Activated naive CD4-positive, alpha-beta T cell treated with Interleukin-2 at 50 U/mL for 16 hours (primary cell): ENCODE data around the gene HAAO.
"Not testable (repeated sequence)": the region's sequence is repeated elsewhere in the genome, so short reads cannot be mapped to it uniquely, and the experiment has no call there.

ENCODE experiments used
- DNase-seq: peaks from one replicate; pipeline ENCODE4 v3.0.0-alpha.2; 2020

HAAO gene

DNA sequence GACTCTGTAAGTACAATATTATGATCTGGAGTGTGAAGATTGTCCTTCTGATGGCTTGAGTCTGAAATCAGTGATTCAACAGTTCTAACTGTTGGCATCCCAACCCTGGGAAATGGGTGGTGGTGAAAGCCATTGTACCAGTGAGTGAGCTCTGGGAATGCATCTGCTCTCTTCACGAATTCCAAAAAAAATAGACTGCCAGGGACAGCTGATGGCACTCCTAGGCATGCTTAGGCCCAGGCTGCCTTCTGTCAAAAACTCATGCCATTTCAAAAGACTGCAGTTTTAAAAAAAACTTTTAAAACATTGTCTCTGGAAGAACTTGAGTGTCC lies 48.8 kb downstream of the HAAO start:
- DNase-seq: no peak

DNA sequence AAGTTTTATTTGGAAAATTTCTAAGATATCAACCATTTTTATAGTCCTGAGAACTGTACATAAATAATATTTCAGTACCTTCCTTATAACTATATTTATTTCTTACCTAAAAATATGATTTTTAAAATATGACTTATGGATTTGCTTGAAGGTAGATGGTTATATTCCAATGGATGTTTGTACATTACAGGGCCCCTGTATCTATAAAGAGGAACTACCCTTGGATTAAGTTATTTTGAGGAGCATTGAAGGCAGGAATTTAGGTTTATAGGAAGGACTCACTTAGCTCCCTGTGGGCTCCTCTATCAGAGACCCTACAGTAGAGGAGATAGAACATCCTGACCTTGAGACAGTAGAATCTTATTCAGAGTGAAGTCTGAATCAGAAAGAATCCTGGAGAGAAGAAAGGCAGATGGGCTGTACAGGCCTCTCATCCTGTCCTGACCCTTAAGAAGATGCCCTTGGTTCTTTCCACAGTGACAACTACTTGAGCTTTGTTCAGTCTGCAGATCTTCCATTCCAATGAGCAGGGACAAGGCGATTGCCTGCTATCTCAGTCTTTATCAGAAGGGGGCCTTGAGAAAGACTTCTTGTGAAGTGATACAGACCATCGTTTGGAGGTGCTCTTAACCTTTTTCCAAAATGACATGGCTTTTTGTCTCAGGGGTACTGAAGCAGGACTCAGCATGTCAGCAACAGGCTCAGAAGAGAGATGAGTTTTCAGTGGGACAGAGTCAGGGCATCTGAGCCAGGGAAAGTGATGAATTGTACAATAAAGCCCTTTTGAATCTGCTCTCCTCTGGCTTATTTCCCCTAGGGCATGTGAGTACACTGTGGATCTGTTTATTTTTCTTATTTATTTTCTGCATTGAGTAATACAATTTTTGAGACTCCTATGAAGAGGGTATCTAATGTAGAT lies 49.4 kb downstream of the HAAO start:
- no peak for DNase-seq

DNA sequence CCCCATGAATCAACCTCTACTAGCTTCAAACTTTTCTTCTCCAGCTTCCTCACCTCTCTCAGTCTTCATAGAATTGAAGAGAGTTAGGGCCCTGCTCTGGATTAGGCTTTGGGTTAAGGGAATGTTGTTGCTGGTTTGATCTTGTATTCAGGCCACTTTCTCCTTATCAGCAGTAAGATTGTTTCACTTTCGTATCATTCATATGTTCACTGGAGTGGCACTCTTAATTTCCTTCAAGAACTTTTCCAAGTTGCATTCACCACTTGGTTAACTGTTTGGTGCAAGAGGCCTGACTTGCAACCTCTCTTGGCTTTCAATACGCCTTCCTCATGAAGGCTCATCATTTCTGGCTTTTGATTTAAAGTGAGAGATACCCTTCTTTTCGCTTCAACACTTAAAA lies 51.2 kb downstream of the HAAO start:
- DNase-seq: no peak

DNA sequence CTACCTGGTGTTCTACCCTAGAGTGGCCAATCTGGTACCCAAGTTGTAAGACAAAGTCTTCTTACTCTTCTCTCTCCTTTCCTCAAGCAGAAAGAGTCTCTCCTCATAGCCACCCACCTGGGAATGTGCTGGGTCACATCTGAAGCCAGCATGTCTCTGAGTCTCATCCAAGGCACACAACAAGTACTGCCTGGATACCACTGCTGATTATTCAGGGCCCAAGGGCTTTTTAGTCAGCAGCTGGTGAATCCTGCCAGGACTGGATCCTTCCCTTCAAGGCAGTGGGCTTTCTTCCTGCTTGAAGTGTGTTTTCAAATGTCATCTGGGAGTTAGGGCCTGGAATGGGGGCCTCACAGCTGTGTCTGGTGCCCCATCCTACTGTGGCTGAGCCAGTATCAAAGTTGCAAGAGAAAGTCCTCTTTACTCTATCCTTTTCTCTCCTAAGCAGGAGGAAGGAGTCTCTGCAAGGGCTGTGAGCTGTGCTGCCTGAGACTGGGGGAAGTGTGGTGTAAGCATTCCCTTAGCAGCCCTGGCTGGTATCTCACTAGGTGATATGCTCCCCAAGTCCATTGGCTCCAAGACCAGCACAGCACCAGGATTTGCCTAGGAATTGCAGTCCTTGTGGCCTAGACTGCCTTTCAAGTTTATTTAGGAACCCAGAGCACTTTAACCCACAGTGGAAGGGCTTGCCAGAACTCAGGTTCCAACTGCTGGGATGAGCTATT lies 55.6 kb downstream of the HAAO start:
- DNase-seq: no peak

DNA sequence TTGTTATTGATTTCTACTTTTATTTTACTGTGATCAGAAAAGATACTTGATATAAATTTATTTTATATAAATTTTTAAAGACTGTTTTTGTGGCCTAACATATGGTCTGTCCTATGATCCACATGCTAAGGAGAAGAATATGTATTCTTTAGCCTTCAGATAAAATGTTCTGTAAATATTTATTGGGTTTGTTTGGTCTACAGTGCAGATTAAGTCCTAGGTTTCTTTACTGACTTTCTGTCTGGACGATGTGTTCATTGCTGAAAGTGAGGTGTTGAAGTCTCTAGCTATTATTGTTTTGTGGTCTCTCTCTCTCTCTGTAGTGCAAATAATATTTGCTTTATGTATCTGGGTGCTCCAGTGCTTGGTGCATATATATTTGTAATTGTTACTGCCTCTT lies 58.5 kb downstream of the HAAO start:
- no peak for DNase-seq

DNA sequence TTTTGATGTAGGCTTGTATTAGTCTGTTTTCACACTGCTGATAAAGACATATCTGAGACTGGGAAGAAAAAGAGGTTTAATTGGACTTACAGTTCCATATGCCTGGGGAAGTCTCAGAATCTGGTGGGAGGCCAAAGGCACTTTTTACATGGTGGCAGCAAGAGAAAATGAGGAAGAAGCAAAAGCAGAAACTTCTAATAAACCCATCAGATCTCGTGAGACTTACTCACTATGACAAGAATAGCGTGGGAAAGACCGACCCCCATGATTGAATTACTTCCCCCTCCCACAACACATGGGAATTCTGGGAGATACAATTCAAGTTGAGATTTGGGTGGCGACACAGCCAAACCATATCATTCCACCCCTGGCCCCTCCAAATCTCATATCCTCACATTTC lies 61.1 kb downstream of the HAAO start:
- not testable (repeated sequence) for DNase-seq

DNA sequence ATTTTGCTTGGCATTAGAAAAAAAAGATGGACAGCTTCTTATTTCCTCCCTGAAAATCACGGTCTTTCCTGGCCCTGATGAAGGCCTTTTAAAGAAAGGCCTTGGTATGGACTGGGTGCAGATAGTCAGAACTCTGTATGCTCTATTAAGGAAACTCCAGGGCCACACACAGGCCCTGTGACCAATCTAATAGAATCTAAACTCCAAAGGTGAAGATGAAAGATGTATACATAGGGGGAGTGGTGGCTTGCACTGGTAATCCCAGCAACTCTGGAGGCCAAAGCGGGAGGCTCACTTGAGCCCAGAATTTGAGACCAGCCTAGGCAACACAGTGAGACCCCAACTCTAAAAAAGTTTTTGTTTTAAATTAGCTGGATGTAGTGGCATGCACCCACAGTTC lies 65.7 kb downstream of the HAAO start:
- no peak for DNase-seq

DNA sequence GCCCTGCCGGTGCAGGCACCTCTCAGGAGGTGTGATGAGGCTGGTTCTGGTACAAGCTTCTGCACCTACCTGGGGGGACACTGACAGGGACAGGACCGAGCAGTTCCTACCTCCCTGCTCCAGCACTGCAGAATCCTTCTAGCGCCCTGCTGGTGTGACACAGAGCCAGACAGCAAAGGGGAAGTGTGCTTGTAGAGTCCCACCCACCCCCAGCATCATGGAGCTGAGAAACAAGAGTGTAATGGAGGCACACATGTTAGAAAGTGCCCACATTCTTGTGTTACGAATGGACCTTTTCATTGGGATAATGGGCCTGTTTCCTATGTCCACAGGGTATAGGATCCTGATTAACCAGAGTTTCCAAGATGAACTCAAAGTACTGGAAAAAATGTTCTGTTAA lies 66.7 kb downstream of the HAAO start:
- no peak for DNase-seq

DNA sequence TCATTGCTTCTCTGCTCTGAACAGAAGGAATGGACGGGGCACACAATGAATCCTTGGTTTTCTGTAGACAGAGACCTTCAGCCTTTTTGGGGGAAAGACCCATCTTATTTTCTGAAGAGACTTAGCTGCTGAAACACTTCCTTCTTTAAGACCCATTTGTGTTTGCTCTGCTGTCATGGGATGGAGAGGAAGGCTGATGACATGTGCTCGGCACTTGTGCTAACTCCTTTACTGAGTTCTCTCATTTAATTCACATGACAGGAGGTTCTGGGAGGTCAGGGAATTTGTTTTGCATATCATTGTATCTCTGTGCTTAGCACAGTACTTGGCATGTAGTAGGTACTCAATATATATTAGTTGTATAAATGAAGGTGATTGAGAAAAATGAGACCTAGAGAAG lies 67.5 kb downstream of the HAAO start:
- no peak for DNase-seq

DNA sequence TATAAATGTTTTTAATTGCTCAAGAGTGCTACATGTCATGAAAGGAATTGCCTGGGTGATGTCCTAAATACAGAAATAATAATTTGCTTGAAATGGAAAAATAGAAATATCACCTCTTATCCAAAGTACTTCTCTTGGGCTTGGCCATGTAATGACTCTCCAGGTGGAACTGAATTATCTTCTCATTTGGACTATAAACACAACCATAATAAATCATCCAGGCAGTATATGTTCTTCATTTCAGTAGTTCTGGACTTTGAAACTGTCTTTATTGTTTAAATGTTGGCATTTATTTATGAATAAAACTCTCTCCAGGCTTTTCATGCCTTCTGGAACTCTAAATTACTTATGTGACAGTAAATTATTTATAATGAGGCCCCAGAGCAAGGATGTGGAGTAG lies 68.9 kb downstream of the HAAO start:
- no peak for DNase-seq

DNA sequence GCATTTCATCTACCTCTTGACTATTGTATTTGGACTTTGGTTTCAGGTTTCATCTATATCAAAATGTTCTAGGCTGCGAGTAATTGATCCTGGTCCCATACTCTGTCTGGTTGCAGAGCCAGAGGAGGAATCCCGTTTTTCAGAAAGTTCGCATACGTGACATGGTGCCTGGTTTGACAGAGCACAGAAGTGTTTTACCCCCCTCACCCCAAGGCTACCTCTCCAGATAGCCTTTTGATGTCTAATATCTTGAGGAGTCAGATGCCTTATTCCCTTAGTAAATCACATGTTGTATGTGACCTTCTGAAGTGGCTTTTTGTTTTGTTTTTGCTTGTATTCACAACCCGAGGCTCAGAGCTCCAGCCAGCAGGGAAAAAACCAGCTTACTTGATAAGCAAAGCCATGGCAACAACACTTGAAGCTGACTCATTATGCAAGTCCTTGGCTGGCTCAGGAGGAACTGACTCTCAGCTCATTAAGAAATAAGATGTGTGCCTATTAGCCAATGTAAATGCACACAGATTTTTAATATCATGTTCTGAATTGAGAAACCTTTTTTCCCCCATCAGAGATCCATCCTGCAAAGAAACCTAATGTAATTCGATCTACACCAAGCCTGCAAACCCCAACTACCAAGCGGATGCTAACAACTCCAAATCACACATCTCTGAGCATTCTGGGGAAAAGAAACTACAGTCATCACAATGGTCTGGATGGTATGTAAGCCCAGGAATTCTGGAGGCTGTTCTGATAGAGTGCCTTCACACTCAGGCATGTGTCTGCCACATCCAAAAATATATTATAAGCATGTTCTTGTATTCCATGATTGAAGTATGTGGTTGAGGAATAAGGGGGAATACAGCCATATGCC lies 69.8 kb downstream of the HAAO start:
- no peak for DNase-seq

DNA sequence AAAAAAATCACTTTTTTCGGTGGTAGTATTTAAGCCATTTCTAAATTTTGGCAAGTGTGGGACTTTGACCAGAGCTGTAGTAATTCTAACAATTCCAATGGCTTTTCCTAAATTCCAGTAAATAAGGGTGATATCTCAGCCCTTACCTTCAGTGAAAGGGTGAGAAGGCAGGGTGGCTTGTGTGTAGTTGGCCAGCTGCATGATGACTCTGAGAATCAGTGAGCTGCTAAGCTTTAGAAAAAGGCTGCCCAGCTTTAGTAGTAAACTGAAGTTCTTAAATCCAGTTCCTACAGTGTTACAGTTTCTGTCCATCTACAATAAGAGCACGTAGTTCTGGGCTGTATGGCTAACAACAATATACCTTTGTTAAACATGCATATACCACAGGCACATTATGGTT lies 70.5 kb downstream of the HAAO start:
- no peak for DNase-seq
